T1000 (cell line): Measurements from ENCODE around the gene MMP27.
"Not testable (repeated sequence)": the region's sequence is repeated elsewhere in the genome, so short reads cannot be mapped to it uniquely, and the experiment has no call there.

ENCODE experiments used
- DNase-seq: peaks from one replicate; lab custom pipeline; 2025; ENCODE audit warnings: mixed read lengths; lab: John Stamatoyannopoulos, UW

The MMP27 gene

GRCh38 chr11:102705626-102706025 lies at the start of gene MMP27:
MMP27 (minus strand) TSS chr11:102705769; CDS start chr11:102705714, 55 bp downstream.
- no peak for DNase-seq

- no peak for DNase-seq
Measured at GRCh38 chr11:102753267-102753666, 47.7 kb upstream of the MMP27 start.

- DNase-seq, result no peak
Measured at GRCh38 chr11:102751673-102752072, 46.1 kb upstream of the MMP27 start.

- no peak for DNase-seq
Measured at GRCh38 chr11:102749101-102749722, 43.6 kb upstream of the MMP27 start.

- DNase-seq, result not testable (repeated sequence)
Measured at GRCh38 chr11:102746746-102747578, 41.4 kb upstream of the MMP27 start.

GRCh38 chr11:102734650-102735049 lies 29.1 kb upstream of the MMP27 start:
- DNase-seq, result no peak

GRCh38 chr11:102733232-102733875 lies 27.8 kb upstream of the MMP27 start:
- peak; percentile 37 for DNase-seq

- DNase-seq, result not testable (repeated sequence)
Measured at GRCh38 chr11:102730944-102731343, 25.4 kb upstream of the MMP27 start.

- DNase-seq, result no peak
Measured at GRCh38 chr11:102729849-102730815, 24.6 kb upstream of the MMP27 start.

GRCh38 chr11:102727890-102728289 lies 22.3 kb upstream of the MMP27 start:
- no peak for DNase-seq

GRCh38 chr11:102724904-102725500 lies 19.4 kb upstream of the MMP27 start, which contains the start of gene MMP8:
MMP8 (minus strand) TSS chr11:102724954; CDS start chr11:102724855, 99 bp downstream.
- DNase-seq, result no peak

GRCh38 chr11:102722821-102723220 lies 17.3 kb upstream of the MMP27 start:
- DNase-seq, result no peak

GRCh38 chr11:102719620-102720277 lies 14.2 kb upstream of the MMP27 start:
- no peak for DNase-seq

- no peak for DNase-seq
Measured at GRCh38 chr11:102717280-102717679, 11.7 kb upstream of the MMP27 start.

- DNase-seq, result no peak
Measured at GRCh38 chr11:102716527-102716926, 11.0 kb upstream of the MMP27 start.

- no peak for DNase-seq
Measured at GRCh38 chr11:102712137-102712536, 6.6 kb upstream of the MMP27 start.

GRCh38 chr11:102709201-102709945 lies 3.8 kb upstream of the MMP27 start:
- no peak for DNase-seq

- no peak for DNase-seq
Measured at GRCh38 chr11:102708654-102709053, 3.1 kb upstream of the MMP27 start.

- no peak for DNase-seq
Measured at GRCh38 chr11:102704841-102705240, 728 bp downstream of the MMP27 start.
